DMS79 (cell line): ENCODE results near the gene RPRM.
"Not testable (repeated sequence)": the region's sequence is repeated elsewhere in the genome, so short reads cannot be mapped to it uniquely, and the experiment has no call there.

Source experiments
- DNase-seq: peaks from one replicate; lab custom pipeline; 2025; lab: John Stamatoyannopoulos, UW

Gene RPRM

DNA sequence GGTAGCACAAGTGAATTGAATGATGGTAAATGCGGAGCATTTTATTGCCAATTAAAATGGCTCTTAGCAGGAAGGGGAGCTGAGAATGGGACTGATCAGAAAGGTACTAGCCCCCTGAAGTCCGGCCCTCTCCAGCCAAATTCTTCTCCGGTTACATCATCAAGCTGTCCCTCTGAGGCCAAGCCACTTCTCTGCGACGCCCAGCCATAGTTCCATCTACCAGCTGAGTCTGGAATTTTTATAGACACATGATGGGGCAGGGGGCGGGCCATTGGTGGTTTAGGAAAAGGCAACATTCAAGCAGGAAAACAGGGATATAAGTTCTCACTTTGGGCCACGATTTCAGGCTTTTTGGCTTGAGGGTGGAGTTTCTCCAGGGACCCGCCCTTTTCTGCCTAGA is 22.7 kb downstream of the RPRM start:
- DNase-seq: no peak

DNA sequence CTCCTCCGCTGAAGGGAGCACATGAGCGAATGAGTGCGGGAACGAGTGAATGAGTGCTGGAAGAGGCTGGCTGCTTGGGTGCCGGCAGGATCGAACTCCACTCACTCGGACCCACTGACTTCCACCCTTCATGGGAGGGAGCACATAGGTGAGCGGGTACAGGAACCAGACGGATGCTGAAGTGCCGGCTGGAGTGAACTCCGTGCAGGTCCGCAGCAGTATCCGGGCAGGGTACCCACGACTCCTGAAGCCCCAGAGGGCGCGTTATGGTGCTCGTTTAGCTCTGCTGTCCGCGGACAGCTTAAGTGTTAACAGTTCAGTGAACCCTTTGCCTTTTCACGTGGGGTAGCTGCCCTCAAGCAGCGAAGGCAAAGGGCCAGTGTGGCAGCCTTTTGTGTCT is 23.2 kb downstream of the RPRM start:
- no peak for DNase-seq

DNA sequence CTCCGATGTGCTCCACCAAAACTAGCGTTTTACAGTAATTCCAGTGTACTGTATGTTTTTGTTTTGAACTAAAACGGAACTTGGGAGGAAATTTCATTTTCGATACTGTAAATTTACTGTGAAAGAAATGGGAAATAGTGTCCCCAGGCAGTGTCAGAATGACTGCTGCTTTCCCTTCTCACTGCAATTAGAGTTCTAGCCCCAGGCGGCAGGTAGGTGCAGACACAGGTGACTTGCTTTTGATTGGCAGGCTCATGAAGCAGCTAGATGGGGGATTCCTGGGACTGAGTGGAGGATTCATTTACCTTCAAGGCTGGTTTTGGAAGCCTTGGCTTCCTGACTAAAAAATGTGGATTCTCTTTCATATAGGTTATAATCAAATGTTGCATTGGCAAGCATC is 27.0 kb downstream of the RPRM start:
- no peak for DNase-seq

DNA sequence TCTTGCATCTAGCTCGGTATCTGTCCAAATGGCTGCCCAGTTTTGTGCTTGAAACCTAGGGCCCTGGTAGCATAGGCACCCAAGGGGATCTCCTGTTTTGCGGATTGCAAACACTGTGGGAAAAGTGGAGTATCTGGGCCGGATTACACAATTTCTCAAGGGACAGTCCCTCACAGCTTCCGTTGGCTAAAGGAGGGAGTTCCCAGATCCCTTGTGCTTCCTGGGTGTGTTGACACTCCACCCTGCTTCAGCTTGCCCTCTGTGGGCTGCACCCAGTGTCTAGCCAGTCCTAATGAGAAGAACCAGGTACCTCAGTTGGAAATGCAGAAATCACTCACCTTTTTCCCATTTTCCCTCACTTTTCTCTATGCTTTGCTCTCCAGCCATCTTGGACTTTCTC is 35.5 kb downstream of the RPRM start:
- no peak for DNase-seq

DNA sequence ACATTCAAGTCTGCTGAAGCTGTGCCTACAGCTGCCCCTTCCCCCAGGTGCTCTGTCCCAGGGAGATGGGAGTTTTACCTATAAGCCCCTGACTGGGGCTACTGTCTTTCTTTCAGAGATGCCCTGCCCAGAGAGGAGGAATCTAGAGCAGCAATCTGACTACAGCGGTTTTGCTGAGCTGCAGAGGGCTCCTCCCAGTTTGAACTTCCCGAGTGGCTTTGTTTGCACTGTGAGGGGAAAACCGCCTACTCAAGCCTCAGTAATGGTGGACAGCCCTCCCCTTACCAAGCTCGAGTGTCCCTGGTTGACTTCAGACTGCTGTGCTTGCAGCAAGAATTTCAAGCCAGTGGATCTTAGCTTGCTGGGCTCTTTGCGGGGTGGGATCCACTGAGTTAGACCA is 35.9 kb downstream of the RPRM start:
- DNase-seq: not testable (repeated sequence)

DNA sequence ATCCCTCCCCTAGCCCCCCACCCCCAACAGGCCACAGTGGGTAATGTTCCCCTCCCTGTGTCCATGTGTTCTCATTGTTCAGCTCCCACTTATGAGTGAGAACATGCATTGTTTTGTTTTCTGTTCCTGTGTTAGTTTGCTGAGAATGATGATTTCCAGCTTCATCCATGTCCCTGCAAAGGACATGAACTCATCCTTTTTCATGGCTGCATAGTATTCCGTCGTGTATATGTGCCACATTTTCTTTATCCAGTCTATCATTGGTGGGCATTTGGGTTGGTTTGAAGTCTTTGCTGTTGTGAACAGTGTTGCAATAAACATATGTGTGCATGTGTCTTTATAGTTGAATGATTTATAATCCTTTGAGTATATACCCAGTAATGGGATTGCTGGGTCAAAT is 38.5 kb downstream of the RPRM start:
- DNase-seq: not testable (repeated sequence)

DNA sequence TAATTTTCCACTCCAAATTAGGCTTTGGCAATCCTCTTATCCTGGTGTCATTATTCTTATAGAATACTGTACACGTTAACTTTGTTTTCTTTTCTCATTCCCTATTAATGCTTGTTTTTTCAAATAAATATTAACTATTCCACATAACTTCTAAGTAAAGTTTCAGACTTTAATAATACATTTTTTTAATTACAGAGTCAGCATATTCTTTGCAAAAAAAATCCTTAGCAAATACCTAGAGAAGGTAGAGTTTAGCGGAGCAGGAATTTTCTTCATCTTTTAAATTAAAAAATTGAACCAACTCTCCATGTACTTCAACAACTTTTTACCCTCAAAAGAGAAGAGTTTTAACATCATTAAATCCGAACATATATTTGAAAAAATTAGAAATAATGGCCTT is 45.2 kb downstream of the RPRM start:
- no peak for DNase-seq

DNA sequence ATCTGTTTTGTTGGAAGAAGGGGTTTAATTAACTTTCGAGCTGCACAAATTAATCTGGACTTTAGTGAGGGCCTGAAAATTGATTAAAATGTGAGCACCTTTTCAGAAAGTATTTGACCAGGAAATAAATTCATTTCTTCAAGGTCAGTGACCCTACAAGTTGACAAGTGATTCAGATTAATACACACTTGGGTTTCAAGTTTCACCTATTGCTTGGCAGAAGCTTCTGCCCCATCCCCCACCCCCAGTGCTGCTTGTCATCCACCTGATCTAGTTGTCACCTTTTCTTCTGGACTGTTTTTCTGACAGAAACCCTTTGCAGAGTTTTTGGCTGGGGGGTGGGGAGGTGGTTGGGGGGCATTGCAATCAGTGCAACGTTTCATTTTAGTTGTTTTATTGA is 46.2 kb downstream of the RPRM start:
- no peak for DNase-seq

DNA sequence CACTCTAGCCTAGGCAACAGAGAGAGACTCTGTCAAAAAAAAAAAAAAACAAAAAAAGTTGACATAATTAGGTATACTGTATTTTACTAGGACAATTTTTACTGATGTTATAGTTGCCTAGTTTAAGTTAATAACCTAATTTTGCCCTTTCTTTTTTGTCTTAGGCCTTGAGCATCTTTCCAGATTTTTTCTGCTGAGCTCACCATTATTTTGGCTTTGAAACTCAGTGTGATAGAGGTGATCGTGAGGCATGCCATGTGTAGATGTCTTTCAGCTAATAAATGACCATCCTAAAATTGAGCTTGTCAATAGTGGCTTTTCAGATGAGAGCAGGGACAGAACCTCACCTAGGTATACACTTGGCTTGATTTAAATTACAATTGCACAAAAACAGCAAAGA is 47.4 kb downstream of the RPRM start:
- no peak for DNase-seq
